HepG2 (cell line): ENCODE results near the gene AFDN. TPM values are rescaled to one million over a fixed set of nuclear protein-coding genes. Genes with fewer than 3 reads are reported as not detected.
A peak's percentile ranks its signal among the peaks of the same experiment; 100 is the strongest.

Experiments used
- ATF1 ChIP-seq: IDR thresholded peaks from 2 replicates; pipeline ENCODE4 v1.6.1; 2016; ENCODE audit warnings: mild to moderate bottlenecking, control low read depth
- GABPB1 ChIP-seq: IDR thresholded peaks from 2 replicates; pipeline ENCODE4 v1.6.1; 2016; ENCODE audit warnings: mild to moderate bottlenecking, missing genetic modification reagents, moderate library complexity, missing compliant biosample characterization
- KDM2A ChIP-seq: sonication (generic); formaldehyde crosslinking; IDR thresholded peaks from 2 replicates; pipeline ENCODE4 v1.4.0; 2020; ENCODE audit warnings: low read depth, missing genetic modification reagents, borderline replicate concordance
- MLLT10 ChIP-seq: sonication (generic); formaldehyde crosslinking; IDR thresholded peaks from 2 replicates; pipeline ENCODE4 v1.4.0; 2020; ENCODE audit warnings: missing genetic modification reagents
- NFIB ChIP-seq: sonication (generic); formaldehyde crosslinking; IDR thresholded peaks from 2 replicates; pipeline ENCODE4 v1.9.0; 2021; ENCODE audit warnings: missing genetic modification reagents, mild to moderate bottlenecking, borderline replicate concordance
- PHF21A ChIP-seq: sonication (generic); formaldehyde crosslinking; IDR thresholded peaks from 2 replicates; pipeline ENCODE4 v1.5.0; 2020; ENCODE audit warnings: mild to moderate bottlenecking, missing genetic modification reagents
- PRDM10 ChIP-seq: sonication (generic); formaldehyde crosslinking; IDR thresholded peaks from 2 replicates; pipeline ENCODE4 v1.4.0; 2020; ENCODE audit warnings: low read depth, missing genetic modification reagents
- PRMT3 ChIP-seq: sonication (generic); formaldehyde crosslinking; IDR thresholded peaks from 2 replicates; pipeline ENCODE4 v1.8.1; 2022; ENCODE audit warnings: low read depth, mild to moderate bottlenecking, moderate library complexity, missing genetic modification reagents, borderline replicate concordance
- PTBP1 ChIP-seq: fragments of 200-400 bp; formaldehyde crosslinking; IDR thresholded peaks from 2 replicates; pipeline ENCODE4 v1.6.1; 2018; ENCODE audit warnings: low read length, low read depth; ENCODE audit not compliant: poor library complexity, severe bottlenecking
- REL ChIP-seq: sonication (generic); formaldehyde crosslinking; conservative IDR thresholded peaks from 2 replicates; pipeline ENCODE4 v1.8.0; 2022; ENCODE audit warnings: mild to moderate bottlenecking, missing genetic modification reagents, moderate library complexity
- SIX4 ChIP-seq: sonication (generic); formaldehyde crosslinking; IDR thresholded peaks from 2 replicates; pipeline ENCODE4 v1.4.0; 2020; ENCODE audit warnings: missing genetic modification reagents
- SNAPC5 ChIP-seq: sonication (generic); formaldehyde crosslinking; IDR thresholded peaks from 2 replicates; pipeline ENCODE4 v1.8.1; 2023; ENCODE audit warnings: mild to moderate bottlenecking, missing genetic modification reagents, borderline replicate concordance
- TCF7L2 ChIP-seq: IDR thresholded peaks from 2 replicates; pipeline ENCODE4 v1.6.1; 2011; ENCODE audit warnings: mild to moderate bottlenecking, low read depth, low read length, moderate library complexity
- THAP9 ChIP-seq: sonication (generic); formaldehyde crosslinking; IDR thresholded peaks from 2 replicates; pipeline ENCODE4; 2020; ENCODE audit warnings: missing genetic modification reagents, mild to moderate bottlenecking, borderline replicate concordance
- ZMAT3 ChIP-seq: sonication (generic); formaldehyde crosslinking; conservative IDR thresholded peaks from 2 replicates; pipeline ENCODE4 v1.7.0; 2021; ENCODE audit warnings: missing genetic modification reagents
- ZNF12 ChIP-seq: sonication (generic); formaldehyde crosslinking; IDR thresholded peaks from 2 replicates; pipeline ENCODE4 v1.5.0; 2020; ENCODE audit warnings: missing genetic modification reagents
- ZNF138 ChIP-seq: sonication (generic); formaldehyde crosslinking; IDR thresholded peaks from 2 replicates; pipeline ENCODE4 v1.5.0; 2020; ENCODE audit warnings: mild to moderate bottlenecking, low read depth, missing genetic modification reagents
- ZNF280D ChIP-seq: sonication (generic); formaldehyde crosslinking; IDR thresholded peaks from 2 replicates; pipeline ENCODE4 v1.5.1; 2020; ENCODE audit warnings: mild to moderate bottlenecking, missing genetic modification reagents
- ZNF883 ChIP-seq: sonication (generic); formaldehyde crosslinking; IDR thresholded peaks from 2 replicates; pipeline ENCODE4 v1.5.1; 2020; ENCODE audit warnings: mild to moderate bottlenecking, missing genetic modification reagents; ENCODE audit errors: not compliant biosample characterization
- polyA plus RNA-seq, 8 experiments: library from polyadenylated mRNA; depleted of rRNA in 3 of 8; stranded (reverse) in 7 of 8; unstranded in 1 of 8; fragments of >200 nt; fragmentation: Illumina TruSeq in 4 of 8; extraction: Trizol in 4 of 8; gene quantifications; 2 replicates each; pipeline versions ENCODE4 v1.2.1 to v1.2.3, GENCODE V29; 2011 to 2016; ENCODE audit warnings: low read depth in 4 of 8, missing spikeins in 1 of 8, mixed read lengths in 1 of 8; ENCODE audit not compliant: insufficient read depth in 1 of 8
- total RNA-seq, 5 experiments: library from RNA; depleted of rRNA; stranded (reverse); fragments of >200 nt; fragmentation: Illumina TruSeq; extraction: Trizol; gene quantifications; 2 replicates each; pipeline ENCODE4 v1.2.3, GENCODE V29; 2016; ENCODE audit warnings: low read depth in 1 of 5

The AFDN gene
- total and polyA plus RNA-seq, 2 of the 13 experiments (the other 11 are each of a cell fraction or from before 2014, with no cell fraction given): 136 to 151 TPM

GRCh38 chr6:167825332-167826229 is 1.1 kb upstream of the AFDN start (continued):
- TF ChIP-seq SNAPC5 (no peak), PHF21A (CRISPR knock-in tag) (0 out of 2 replicates have a peak, but pooled peaks have one; percentile 60), TCF7L2 (no peak), GABPB1 (peak; percentile 47), ATF1 (CRISPR knock-in tag) (no peak), PTBP1 (no peak), ZNF883 (CRISPR knock-in tag) (no peak), MLLT10 (CRISPR knock-in tag) (no peak), PRDM10 (CRISPR knock-in tag) (no peak), ZNF12 (CRISPR knock-in tag) (no peak), KDM2A (CRISPR knock-in tag) (peak; percentile 69), PRMT3 (CRISPR knock-in tag) (no peak), ZNF138 (CRISPR knock-in tag) (no peak; the same call in 1 of the 2 replicates), NFIB (CRISPR knock-in tag) (0 out of 2 replicates have a peak, but pooled peaks have one; percentile 41), THAP9 (peak; percentile 48; the same call in 1 of the 2 replicates), ZMAT3 (CRISPR knock-in tag) (peak; percentile 91), ZNF280D (peak; percentile 80; the same call in 1 of the 2 replicates), SIX4 (CRISPR knock-in tag) (no peak), REL (no peak)
